ENCODE data around the gene ZNF562.
A peak's percentile ranks its signal among the peaks of the same experiment; 100 is the strongest.
"Not testable (repeated sequence)": the region's sequence is repeated elsewhere in the genome, so short reads cannot be mapped to it uniquely, and the experiment has no call there.

The ZNF562 gene

DNA sequence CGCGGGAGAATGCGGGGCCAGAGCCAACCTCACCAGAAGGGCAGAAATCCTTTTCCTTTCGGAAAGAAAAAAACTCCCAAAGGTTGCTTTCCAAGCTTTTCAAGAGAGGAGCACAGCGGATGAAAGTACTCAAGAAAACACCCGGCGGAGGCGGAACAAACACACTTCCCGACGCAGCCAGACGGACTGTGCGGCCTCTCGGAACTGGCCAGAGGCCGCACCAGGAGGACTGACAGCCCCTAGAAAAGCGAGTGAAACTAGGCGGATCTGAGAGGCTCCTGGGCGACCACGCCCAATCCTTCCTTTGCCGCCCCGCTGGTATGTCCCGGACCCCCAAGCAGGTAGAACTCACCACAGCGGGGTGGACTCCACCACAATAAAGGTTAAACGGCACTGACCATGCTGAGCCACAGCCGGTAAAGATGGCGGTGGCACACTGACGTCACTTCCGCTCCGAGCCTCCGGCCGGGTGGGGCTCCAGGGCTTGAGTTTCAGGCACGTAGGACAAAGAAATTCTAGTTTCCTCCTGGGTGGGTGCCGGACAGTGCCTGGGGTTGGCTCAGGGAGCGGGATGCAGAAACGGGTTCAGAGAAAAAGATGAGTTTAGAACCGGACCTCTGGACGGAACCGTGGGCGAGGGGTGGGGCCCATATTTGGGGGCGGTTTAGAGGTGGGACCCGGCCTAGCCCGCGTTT, at the start of gene ZNF562:
Gene ZNF562 (minus strand): TSS at position 438 of the 695 bp plus-strand sequence. CDS start 14,356 bp downstream, outside the sequence.
- DNase-seq (ENCODE audit: low read depth, low spot score): peak; percentile 98

DNA sequence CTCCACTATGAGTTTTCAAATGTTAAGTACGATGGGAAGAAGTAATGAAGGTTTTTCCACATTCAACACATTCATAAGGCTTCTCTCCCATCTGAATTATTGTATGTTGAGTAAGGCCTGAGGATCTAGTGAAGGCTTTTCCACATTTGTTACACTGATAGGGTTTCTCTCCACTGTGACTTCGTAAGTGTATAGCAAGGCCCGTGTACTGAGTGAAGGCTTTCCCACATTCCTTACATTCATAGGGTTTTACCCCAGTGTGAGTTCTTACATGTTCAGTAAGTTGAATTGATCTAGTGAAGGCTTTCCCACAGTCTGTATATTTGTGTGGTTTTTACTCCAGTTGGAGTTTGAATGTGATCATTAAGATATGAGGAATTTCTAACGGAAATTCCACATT, 49.3 kb upstream of the ZNF562 start:
- no peak for DNase-seq (ENCODE audit: low read depth, low spot score)

DNA sequence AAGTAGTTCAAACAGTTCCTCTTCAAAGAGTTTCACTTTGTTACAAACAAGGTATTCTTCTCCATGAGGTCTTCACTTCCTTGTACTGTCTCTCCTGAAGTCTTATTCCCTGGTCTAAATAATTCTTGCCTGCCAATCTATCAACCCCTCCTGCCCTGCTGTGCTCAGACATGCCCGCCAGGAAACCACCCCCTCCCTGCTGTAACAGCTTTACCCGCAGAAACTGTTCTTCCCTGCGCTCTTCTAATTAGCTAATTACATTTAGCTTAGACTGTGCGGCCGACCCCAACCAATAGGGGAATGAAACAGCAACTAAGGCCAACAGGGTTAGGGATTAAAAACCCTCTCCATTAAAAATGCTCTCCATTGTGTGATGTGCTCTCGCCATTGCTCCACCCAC, 47.0 kb upstream of the ZNF562 start:
- no peak for DNase-seq (ENCODE audit: low read depth, low spot score)

DNA sequence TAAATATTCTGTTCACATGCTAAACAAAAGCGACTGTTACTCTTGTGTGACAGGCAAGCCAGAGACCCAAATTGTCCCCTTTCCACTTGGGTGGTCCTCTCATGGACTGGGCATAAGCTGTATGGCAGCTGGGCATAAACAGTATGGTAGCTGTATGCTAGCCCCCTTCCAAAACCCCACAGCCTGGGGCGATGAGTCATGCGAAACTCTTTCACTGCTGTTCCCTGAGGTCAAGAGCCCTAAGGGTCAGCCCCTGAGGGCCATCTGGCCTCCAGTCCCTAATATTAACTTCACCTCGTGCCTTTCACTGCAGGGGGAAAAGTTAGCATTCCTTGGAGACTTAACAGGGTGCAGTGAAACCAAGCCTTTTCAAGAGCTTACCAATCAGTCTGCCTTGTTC, 45.6 kb upstream of the ZNF562 start:
- DNase-seq (ENCODE audit: low read depth, low spot score): no peak

DNA sequence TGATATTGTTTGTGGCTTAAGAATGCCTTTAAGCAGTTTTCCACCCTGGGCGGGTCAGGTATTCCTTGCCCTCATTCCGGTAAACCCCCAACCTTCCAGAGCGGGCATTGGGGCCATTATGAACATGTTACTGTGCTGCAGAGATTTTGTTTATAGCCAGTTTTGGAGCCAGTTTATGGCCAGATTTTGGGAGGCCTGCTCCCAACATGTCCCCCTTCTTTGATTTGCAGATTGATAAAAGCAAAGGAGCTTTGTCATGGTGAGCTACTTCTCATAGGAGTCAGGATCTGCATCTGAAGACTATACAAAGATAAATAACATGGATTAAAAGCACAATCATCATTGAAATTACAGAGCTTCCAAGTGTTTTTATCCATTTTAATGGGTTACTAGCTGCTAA, 36.9 kb upstream of the ZNF562 start:
- no peak for DNase-seq (ENCODE audit: low read depth, low spot score)

DNA sequence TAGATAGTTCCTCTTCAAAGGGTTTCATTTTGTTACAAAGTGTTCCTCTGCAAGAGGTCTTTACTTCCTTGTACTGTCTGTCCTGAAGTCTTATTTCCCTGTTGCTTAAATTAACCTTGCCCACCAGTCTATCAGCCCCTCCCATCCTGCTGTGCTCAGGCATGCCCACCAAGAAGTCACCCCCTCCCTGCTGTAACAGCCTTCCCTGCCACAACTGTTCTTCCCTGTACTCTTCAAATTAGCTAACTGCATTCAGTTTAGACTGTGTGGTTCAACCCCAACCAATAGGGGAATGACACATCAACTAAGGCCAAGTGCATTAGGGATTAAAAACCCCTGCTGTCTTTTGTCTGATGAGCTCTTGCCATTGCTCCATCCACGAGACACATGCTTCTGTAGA, 34.4 kb upstream of the ZNF562 start:
- no peak for DNase-seq (ENCODE audit: low read depth, low spot score)

DNA sequence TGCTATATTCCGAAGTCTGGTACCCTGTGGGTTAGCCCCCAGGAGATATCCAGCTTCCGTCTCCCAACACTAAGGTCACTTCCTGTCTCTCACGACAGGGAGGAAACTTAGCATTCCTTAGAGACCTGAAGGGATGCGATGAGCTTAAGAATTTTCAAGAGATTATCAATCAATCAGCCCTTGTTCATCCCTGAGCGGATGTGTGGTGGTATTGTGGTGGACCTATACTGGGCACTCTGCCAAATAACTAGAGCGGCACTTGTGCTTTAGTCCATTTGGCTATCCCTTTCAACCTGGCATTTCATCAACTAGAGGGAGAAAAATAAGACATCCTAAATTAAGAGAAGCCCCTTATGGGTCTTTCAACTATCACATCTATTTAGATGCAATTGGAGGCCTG, 30.9 kb upstream of the ZNF562 start:
- DNase-seq (ENCODE audit: low read depth, low spot score): no peak

DNA sequence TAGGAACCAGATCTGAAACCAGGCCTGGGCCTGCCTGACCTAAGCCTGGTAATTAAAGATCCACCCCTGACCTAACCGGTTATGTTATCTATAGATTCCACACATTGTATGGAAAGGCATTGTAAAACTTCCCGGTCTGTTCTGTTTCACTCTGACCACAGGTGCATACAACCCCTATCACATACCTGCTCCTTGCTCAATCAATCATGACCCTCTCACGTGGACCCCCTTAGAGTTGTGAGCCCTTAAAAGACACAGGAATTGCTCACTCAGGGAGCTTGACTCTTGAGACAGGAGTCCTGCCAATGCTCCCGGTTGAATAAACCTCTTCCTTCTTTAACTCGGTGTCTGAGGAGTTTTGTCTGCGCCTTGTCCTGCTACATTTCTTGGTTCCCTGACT, 27.3 kb upstream of the ZNF562 start:
- no peak for DNase-seq (ENCODE audit: low read depth, low spot score)

DNA sequence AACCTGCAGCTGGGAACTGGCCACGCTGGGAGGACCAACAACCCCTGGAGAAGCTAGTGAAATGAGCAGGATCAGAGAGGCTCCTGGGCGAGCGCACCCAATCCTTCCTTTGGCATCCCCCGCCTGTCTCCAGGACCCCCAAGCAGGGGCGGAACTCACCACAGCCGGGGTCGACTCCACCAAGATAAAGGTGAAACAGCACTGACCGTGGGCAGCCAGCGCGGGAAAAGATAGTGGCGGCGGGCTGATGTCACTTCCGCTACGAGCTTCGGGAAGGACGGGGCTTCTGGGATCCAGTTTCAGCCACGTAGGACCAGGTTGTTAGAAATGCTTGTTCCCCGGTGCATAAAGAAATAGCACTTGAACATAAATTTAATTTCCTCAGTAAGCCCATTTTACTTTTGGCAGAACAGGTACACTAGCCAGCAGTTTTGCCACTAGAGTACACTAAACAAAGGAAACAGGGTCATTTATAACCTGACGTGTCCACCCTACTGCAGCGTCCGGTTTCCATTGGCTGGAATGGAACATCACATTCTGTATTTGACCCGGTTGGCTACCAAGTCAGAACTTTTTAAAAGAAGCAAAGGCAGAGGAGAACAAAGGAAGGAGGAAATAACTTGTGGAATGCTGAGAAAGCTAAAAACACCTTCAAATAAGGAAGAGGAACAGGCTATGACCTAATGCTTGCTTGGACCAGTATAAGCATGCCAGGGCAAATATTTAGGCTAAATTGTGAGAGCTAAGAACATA, 25.5 kb upstream of the ZNF562 start:
- no peak for DNase-seq (ENCODE audit: low read depth, low spot score)

DNA sequence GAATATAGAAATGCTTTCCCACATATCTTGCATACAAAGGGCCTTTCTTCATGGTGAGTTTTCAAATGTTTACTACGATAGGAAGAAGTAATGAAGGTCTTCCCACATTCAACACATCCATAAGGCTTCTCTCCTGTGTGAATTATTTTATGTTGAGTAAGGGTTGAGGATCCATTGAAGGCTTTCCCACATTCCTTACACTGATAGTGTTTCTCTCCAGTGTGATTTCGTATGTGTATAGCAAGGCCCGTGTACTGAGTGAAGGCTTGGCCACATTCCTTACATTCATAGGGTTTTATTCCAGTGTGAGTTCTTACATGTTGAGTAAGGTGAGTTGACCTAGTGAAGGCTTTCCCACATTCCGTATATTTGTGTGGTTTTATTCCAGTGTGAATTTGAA, 15.4 kb upstream of the ZNF562 start:
- DNase-seq (ENCODE audit: low read depth, low spot score): not testable (repeated sequence)

DNA sequence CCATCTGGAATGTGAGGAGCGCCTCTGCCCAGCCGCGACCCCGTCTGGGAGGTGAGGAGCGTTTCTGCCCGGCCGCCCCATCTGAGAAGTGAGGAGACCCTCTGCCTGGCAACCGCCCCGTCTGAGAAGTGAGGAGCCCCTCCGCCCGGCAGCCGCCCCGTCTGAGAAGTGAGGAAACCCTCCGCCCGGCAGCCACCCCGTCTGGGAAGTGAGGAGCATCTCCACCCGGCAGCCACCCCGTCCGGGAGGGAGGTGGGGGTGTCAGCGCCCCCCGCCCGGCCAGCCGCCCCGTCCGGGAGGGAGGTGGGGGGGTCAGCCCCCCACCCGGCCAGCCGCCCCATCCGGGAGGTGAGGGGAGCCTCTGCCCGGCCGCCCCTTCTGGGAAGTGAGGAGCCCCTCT, 5.1 kb upstream of the ZNF562 start:
- not testable (repeated sequence) for DNase-seq (ENCODE audit: low read depth, low spot score)

DNA sequence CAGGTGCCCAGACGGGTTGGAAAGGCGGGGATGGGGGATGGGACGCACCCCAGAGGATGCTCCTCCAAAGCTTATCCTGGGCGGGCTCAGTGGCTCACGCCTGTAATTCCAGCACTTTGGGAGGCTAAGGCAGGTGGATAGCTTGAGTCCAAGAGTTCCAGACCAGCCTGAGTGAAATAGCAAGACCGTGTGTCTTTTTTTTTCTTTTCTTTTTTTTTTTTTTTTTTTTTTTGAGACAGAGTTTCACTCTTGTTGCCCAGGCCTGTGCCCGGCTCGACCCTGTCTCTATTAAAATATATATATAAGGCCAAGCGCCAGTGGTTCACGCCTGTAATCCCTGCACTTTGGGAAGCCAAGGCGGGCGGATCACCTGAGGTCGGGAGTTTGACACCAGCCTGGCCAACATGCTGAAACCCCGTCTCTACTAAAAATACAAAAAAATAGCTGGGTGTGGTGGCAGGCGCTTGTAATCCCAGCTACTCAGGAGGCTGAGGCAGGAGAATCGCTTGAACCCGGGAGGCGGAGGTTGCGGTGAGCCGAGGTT, 530 bp upstream of the ZNF562 start:
- DNase-seq (ENCODE audit: low read depth, low spot score): not testable (repeated sequence)

DNA sequence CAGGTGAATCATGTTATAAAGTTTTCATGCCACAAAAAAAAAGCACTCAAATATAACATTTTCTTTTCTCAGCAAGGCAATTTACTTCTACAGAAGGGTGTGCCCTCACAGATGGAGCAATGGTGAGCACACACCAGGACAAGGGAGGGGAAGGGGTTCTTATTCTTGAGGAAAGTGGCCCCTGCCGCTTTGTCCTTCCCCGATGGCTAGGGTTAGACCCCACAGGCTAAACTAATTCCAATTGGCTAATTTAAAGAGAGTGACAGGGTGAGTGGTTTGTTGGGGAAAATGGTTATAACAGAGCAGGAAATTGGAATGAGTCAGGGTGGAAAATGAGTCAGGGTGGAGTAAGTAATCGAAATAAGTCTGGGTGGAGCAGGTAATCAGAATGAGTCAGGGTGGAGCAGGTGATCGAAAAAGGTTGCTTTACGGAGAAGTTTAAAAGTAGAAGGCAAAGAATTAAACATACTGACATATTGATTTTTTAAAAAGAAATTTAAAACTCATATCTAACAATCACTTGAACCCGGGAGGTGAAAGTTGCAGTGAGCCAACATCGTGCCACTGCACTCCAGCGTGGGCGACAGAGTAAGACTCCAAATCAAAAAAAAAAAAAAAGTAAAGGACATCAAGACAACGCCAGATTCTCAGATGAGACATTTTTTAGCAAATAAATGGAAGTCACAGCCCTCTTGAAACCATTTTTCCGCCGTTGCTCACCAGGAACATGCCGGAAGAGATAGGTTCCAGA, 813 bp downstream of the ZNF562 start:
- DNase-seq (ENCODE audit: low read depth, low spot score): peak; percentile 15

DNA sequence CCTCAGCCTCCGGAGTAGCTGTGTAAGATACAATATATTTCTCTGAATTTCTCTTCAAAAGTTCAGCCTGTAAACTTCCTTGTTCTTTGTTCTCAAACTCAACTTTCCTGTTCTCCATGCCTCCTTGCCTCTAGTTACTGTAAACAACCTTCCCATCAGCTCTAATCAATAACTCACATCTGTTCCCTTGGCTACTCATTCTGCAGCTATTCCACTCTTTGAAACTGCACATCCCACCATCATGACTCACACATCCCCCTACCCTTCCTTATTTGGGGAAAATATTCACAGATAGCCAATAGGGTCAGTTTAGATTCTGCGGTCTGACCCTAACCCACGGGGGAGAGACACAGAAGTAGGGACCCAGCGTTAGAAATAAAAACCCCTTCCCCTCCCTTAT, 2.0 kb downstream of the ZNF562 start:
- peak; percentile 8 for DNase-seq (ENCODE audit: low read depth, low spot score)

DNA sequence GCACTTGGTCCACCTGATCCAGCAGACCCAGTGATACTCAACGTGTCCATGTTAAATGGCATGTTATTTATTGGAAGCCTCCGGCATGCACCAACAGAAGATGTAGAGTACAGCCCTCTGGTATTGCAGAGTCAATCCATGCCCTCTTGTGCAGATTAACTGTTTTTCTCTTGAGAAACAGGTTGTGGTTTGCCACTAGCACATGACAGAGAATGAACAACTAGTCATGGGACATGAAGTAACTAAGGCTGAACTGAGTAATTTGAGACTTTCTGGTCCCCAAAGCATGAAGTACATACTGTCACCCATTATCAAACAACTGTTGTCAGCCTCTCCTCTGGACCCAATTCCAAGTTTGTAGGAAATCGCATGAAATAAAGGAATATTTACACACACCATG, 3.2 kb downstream of the ZNF562 start:
- no peak for DNase-seq (ENCODE audit: low read depth, low spot score)

DNA sequence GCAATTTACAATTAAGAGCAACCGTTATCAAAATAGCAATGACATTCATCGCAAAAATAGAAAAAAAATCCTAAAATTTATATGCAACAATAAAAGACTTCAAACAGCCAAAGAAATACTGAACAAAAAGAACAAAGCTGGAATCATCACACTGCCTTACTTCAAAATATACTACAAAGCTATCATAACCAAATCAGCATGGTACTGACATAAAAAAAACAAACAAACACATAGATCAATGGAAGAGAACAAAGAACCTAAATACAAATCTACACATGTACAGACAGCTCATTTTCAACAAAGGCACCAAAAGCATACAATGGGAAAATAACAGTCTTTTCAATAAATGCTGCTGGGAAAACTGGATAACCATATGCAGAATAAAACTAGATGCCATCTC, 6.4 kb downstream of the ZNF562 start:
- no peak for DNase-seq (ENCODE audit: low read depth, low spot score)

DNA sequence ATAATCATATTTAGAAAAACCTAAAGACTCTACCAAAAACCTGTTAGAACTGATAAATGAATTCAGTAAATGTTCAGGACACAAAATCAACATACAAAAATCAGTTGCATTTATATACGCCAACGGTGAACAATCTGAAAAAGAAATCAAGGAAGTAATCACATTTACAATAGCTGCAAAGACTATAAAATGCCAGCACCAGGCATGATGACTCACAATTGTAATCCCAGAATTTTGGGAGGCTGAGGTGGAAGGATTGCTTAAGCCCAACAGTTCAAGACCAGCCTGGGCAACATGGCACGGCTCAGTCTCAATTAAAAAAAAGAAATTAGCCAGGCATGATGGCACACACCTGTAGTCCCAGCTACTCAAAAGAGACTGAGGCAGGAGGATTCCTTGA, 7.0 kb downstream of the ZNF562 start:
- no peak for DNase-seq (ENCODE audit: low read depth, low spot score)

DNA sequence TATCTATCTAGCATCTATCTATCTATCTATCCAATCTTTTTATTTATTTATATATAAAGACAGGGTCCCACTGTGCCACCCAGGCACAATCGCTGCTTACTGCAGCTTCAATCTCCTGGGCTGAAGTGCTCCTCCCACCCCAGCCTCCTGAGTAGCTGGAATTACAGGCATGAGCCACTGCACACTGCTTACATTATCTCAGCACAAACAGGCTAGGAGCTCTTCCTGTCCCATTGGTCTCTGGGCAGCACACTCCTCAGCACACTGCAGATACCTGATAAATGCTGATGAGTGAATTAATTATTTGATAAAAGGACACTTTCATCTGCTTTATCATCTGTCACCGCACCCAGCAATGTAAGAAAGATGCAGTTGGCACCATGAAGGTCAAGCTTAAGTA, 16.1 kb downstream of the ZNF562 start:
- DNase-seq (ENCODE audit: low read depth, low spot score): no peak

DNA sequence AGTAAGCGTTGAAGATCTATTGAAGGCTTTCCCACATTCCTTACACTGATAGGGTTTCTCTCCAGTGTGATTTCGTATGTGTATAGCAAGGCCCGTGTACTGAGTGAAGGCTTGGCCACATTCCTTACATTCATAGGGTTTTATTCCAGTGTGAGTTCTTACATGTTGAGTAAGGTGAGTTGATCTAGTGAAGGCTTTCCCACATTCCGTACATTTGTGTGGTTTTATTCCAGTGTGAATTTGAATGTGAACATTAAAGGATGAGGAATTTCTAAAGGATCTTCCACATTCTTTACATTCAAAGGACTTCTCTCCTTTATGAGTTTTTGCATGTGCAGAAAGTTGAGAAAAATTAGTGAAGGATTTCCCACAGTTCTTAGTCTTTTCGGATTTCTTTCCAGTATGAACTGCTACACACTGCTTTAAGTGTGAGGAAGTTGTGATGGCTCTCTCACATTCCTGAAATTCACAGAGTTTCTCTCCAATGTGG, 21.8 kb downstream of the ZNF562 start:
- not testable (repeated sequence) for DNase-seq (ENCODE audit: low read depth, low spot score)

DNA sequence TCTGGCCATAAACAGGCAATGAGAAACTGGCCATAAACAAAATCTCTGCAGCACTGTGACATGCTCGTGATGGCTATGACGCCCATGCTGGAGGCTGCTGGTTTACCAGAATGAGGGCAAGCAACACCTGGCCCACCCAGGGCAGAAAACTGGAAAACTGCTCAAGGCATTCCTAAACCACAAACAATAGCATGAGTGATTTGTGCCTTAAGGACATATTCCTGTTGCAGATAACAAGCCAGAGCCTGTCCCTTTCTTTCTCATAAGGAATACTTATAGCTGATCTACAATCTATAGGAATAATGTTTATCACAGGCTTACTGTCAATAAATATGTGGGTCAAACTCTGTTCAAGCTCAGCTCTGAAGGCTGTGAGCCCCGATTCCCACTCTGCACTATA, 23.4 kb downstream of the ZNF562 start:
- DNase-seq (ENCODE audit: low read depth, low spot score): not testable (repeated sequence)

DNA sequence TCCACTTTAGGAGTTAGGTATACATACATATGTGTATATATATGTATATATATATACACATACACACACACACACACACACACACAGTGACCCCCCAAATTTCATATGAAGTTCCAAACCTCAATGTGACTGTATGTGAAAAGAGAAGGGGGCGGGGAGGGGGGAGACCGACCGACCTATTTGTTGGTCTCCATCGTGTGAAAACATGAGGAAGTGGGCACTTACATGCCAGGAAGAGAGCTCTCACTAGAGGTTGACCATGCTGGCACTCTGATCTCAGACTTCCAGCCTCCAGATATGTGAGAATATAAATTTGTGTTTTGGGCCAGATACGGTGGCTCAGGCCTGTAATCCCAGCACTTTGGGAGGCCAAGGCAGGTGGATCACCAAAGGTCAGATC, 24.6 kb downstream of the ZNF562 start:
- DNase-seq (ENCODE audit: low read depth, low spot score): no peak

DNA sequence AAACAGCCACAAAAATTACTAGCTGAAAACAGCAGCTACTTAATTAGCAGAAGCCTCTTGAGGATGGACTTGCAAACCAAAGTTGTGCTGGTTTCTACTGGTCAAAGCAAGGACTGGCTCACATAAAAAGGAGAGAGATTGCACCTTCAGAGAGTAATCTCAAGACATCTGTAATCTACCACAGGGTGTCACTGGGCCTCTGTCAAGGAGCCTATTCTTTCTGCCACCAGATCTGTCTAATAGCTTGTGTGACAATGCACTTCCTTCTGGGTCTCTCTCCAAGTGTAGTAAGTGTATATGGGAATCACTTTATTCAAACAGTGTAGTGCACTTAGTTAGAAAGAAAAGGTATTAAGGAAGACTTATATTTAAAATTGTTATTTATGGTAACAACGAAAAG, 29.4 kb downstream of the ZNF562 start:
- DNase-seq (ENCODE audit: low read depth, low spot score): no peak
